Colon (tissue), 2 donors: ENCODE measurements around the gene SPO11.

Source experiments
- FAIRE-seq: peaks from 2 replicates; lab custom pipeline; 2012; peaks lifted over from hg19 to GRCh38; lab: Jason Lieb, UNC
- donor health status: control.
- donor health status: control.

SPO11 gene

GRCh38 chr20:57391439-57392301 lies 62.1 kb downstream of the SPO11 start:
- no peak for FAIRE-seq

DNA sequence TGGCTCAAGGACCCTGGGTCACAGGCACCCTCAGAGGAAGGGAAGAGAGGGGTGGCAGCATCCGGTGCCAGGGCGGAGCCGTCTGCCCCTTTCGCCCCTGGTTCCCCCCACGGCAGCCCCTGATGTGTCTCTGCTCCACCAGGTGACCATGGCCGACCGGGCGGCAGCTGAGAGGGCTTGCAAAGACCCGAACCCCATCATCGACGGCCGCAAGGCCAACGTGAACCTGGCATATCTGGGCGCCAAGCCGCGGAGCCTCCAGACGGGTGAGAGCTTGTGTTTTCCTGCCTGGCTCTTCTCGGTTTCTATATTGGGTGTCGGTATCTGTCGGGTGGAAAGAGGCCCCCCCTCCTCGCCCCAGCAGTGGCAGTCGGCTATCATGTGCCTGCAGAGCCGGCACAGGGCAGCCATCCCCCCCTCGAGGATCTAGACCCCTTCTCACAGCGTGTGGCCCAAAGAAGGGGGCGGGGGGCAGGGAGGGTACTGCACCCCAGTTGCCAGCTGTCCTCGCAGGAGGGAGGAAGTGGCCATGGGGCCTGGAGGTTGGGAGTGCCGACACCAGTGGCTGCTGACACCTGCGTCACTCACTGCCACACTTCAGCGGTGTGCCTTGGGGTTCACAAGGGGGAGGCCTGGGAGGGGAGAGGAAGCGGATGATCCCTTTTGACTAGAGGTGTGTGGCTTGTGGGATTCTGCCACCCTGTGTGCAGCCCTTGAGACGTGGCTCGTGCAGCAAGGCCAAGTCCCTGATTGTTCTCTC lies 63.1 kb downstream of the SPO11 start:
- FAIRE-seq, result no peak
